GM06990 (cell line): ENCODE measurements around the gene ANK3.

Experiments used
- DNase-seq: peaks from one replicate; pipeline ENCODE4 v3.0.0-alpha.2; 2011; ENCODE audit not compliant: insufficient read length; ENCODE audit errors: extremely low read depth
- H3K27me3 ChIP-seq: replicated peaks from 2 replicates; pipeline ENCODE4 v1.6.0; 2011; ENCODE audit warnings: low read length; ENCODE audit not compliant: control insufficient read depth, insufficient read depth
- H3K36me3 ChIP-seq: 2 replicates; pipeline ENCODE4 v1.5.1; 2011; ENCODE audit warnings: low read length; ENCODE audit not compliant: control insufficient read depth, insufficient read depth
- H3K4me3 ChIP-seq: replicated peaks from 2 replicates; pipeline ENCODE4 v1.5.1; 2011; ENCODE audit warnings: low read depth, mild to moderate bottlenecking, control low read depth, low read length
- CTCF ChIP-seq: IDR thresholded peaks from 2 replicates; pipeline ENCODE4 v1.5.1; 2011; ENCODE audit warnings: low read length, control low read depth, mild to moderate bottlenecking, inconsistent platforms; ENCODE audit not compliant: insufficient read depth, poor library complexity, severe bottlenecking

The ANK3 gene

GRCh38 chr10:60341969-60342368, 47.7 kb downstream of the ANK3 start:
- no peak for TF ChIP-seq CTCF
- Histone ChIP-seq H3K27me3 (no peaks in the 10 kb centered on the region), H3K4me3 (no peak overlapping the region), H3K36me3 (no peaks in the 10 kb centered on the region)
- no peak for DNase-seq

GRCh38 chr10:60340973-60341372, 48.7 kb downstream of the ANK3 start:
- no peak overlapping the region for H3K4me3 ChIP-seq
- TF ChIP-seq CTCF: no peak
- no peaks in the 10 kb centered on the region for H3K27me3 ChIP-seq
- no peak for DNase-seq
- H3K36me3 ChIP-seq: no peaks in the 10 kb centered on the region

- no peaks in the 10 kb centered on the region for H3K36me3 ChIP-seq
- no peak overlapping the region for H3K4me3 ChIP-seq
- no peak for TF ChIP-seq CTCF
- no peak for DNase-seq
- H3K27me3 ChIP-seq: no peaks in the 10 kb centered on the region
Measured at GRCh38 chr10:60339757-60340156, 49.9 kb downstream of the ANK3 start.

- TF ChIP-seq CTCF: no peak
- no peak for DNase-seq
- Histone ChIP-seq H3K4me3 (no peak overlapping the region), H3K36me3 (no peaks in the 10 kb centered on the region), H3K27me3 (no peaks in the 10 kb centered on the region)
Measured at GRCh38 chr10:60338786-60339185, 50.9 kb downstream of the ANK3 start.

- H3K4me3 ChIP-seq: no peak overlapping the region
- H3K27me3 ChIP-seq: no peaks in the 10 kb centered on the region
- no peaks in the 10 kb centered on the region for H3K36me3 ChIP-seq
- no peak for TF ChIP-seq CTCF
- no peak for DNase-seq
Measured at GRCh38 chr10:60338002-60338564, 51.6 kb downstream of the ANK3 start.
